GM12878 (cell line): ENCODE measurements around the gene PPFIA3. TPM values are rescaled to one million over a fixed set of nuclear protein-coding genes. Genes with fewer than 3 reads are reported as not detected.

Source experiments
- ATAC-seq: fragments of 200-7000 bp; cut with Tn5 transposase; 3 replicates; pipeline ENCODE4 v1.9.1; 2020; ENCODE audit warnings: mild to moderate bottlenecking, moderate library complexity
- BruUV-seq: library from RNA; stranded (reverse); fragments of 400-500 nt; replicated peaks from 2 replicates; lab custom pipeline; 2021; lab: Mats Ljungman, UMichigan
- CTCF ChIA-PET: fragments of 300-600 bp; sonication (Branson Sonifier 250); formaldehyde crosslinking; extraction: SDS; loops from one replicate; lab custom pipeline; 2021; ENCODE audit warnings: inconsistent platforms; lab: Yijun Ruan, JAX
- POLR2A ChIA-PET: fragments of 350-600 bp; formaldehyde crosslinking; extraction: SDS; loops from one replicate; lab custom pipeline; 2021; ENCODE audit warnings: inconsistent platforms; lab: Charles Lee
- RAD21 ChIA-PET: fragments of 300-600 bp; sonication (Branson Sonifier 250); formaldehyde crosslinking; loops from one replicate; lab custom pipeline; 2023; ENCODE audit warnings: antibody characterized with exemption; ENCODE audit not compliant: unreplicated experiment; lab: Charles Lee
- SMC1A ChIA-PET: fragments of 300-600 bp; sonication (Branson Sonifier 250); formaldehyde crosslinking; loops from one replicate; lab custom pipeline; 2023; ENCODE audit not compliant: unreplicated experiment, uncharacterized antibody; lab: Charles Lee
- DNase-seq: peaks from one replicate; pipeline ENCODE4 v3.0.0-alpha.2; 2011; ENCODE audit warnings: low read depth, low spot score
- FAIRE-seq: peaks from 3 replicates; lab custom pipeline; 2011; peaks lifted over from hg19 to GRCh38; lab: Jason Lieb, UNC
- H2AFZ ChIP-seq: 2 replicates; pipeline ENCODE4 v1.6.0; 2011; ENCODE audit warnings: low read depth, low read length, control low read depth; ENCODE audit not compliant: control insufficient read depth
- H3K27ac ChIP-seq: 2 replicates; pipeline ENCODE4 v1.5.1; 2011; ENCODE audit warnings: control low read depth; ENCODE audit not compliant: control insufficient read depth, insufficient read depth
- H3K27me3 ChIP-seq, 2 experiments: replicated peaks in 1 of 2; 2 replicates each; pipeline versions ENCODE4 v1.6.0 to v1.6.1; 2011; ENCODE audit warnings: low read length in 1 of 2; ENCODE audit not compliant: control insufficient read depth in 2 of 2, insufficient read depth in 2 of 2
- H3K36me3 ChIP-seq, 2 experiments: 2 replicates each; pipeline ENCODE4 v1.5.1; 2011; ENCODE audit warnings: low read length in 1 of 2; ENCODE audit not compliant: control insufficient read depth in 2 of 2, insufficient read depth in 2 of 2
- H3K4me1 ChIP-seq: 2 replicates; pipeline ENCODE4 v1.6.1; 2011; ENCODE audit warnings: mild to moderate bottlenecking, low read length, moderate library complexity, mixed read lengths; ENCODE audit not compliant: control insufficient read depth, insufficient read depth
- H3K4me2 ChIP-seq: 2 replicates; pipeline ENCODE4 v1.6.0; 2011; ENCODE audit warnings: control low read depth; ENCODE audit not compliant: control insufficient read depth, insufficient read depth
- H3K4me3 ChIP-seq: fragments of 200-600 bp; sonication (generic); 2 replicates; pipeline ENCODE4 v1.5.1; 2016
- H3K79me2 ChIP-seq: 2 replicates; pipeline ENCODE4 v1.6.0; 2011; ENCODE audit warnings: low read length; ENCODE audit not compliant: control insufficient read depth, insufficient read depth
- H3K9ac ChIP-seq: 2 replicates; pipeline ENCODE4 v1.8.0; 2011; ENCODE audit warnings: low read length, control low read depth, mixed read lengths; ENCODE audit not compliant: control insufficient read depth, insufficient read depth
- H3K9me3 ChIP-seq: replicated peaks from 3 replicates; pipeline ENCODE4 v1.5.1; 2011; ENCODE audit warnings: mild to moderate bottlenecking, low read length; ENCODE audit not compliant: control insufficient read depth, insufficient read depth
- H4K20me1 ChIP-seq: 2 replicates; pipeline ENCODE4 v1.6.0; 2011; ENCODE audit not compliant: control insufficient read depth, insufficient read depth
- BMI1 ChIP-seq: fragments of 450-650 bp; IDR thresholded peaks from 2 replicates; pipeline ENCODE4 v1.6.1; 2016; ENCODE audit warnings: mild to moderate bottlenecking, moderate library complexity, borderline replicate concordance
- WGBS: methylation state at CpG from one replicate; pipeline ENCODE4 v1.1.6; 2016; ENCODE audit warnings: low lambda C conversion rate; ENCODE audit not compliant: insufficient replicate concordance, insufficient coverage; ENCODE audit errors: missing lambda C conversion rate; 5-methylcytosine and 5-hydroxymethylcytosine counted together
- in situ Hi-C: fragments of 300-500 bp; cut with MboI; formaldehyde crosslinking; loops from 9 replicates; pipeline ENCODE4 v1.14.3; 2018; ENCODE audit warnings: mixed read lengths
- intact Hi-C: fragments of 100-400 bp; cut with micrococcal nuclease; formaldehyde crosslinking; loops from one replicate; pipeline ENCODE4 v1.14.2; 2022; ENCODE audit not compliant: unreplicated experiment
- polyA plus RNA-seq, 11 experiments: library from polyadenylated mRNA; depleted of rRNA in 4 of 11; unstranded in 6 of 11; stranded (reverse) in 5 of 11; fragments of >200 nt; fragmentation: Nextera tagmentation in 4 of 11; fragmentation: Illumina TruSeq in 1 of 11; extraction: Ambion mirVana in 4 of 11; extraction: Trizol in 1 of 11; gene quantifications; 1 replicate in 1 of 11; 2 replicates in 10 of 11; pipeline versions ENCODE4 v1.2.1 to v1.2.3, GENCODE V29; 2011 to 2016; ENCODE audit warnings: inconsistent platforms in 2 of 11, missing spikeins in 2 of 11, low read depth in 1 of 11
- total RNA-seq, 4 experiments: library from RNA; depleted of rRNA in 3 of 4; stranded (reverse); fragments of >200 nt in 3 of 4; fragmentation: Illumina TruSeq in 1 of 4; extraction: Trizol in 1 of 4; gene quantifications; 2 replicates each; pipeline versions ENCODE4 v1.2.1 to v1.2.3, GENCODE V29; 2013 to 2021
- TF ChIP-seq, protein P1 (sequence below): fragments of 450-650 bp; IDR thresholded peaks from 2 replicates; pipeline ENCODE4 v1.6.1; 2017; ENCODE audit warnings: mild to moderate bottlenecking, moderate library complexity
- TF ChIP-seq, protein P2 (sequence below), 3 experiments: IDR thresholded peaks in 2 of 3; conservative IDR thresholded peaks in 1 of 3; 2 replicates each; pipeline ENCODE4 v1.5.1; 2011; ENCODE audit warnings: low read depth in 3 of 3, low read length in 3 of 3, mild to moderate bottlenecking in 3 of 3, control low read depth in 2 of 3, moderate library complexity in 2 of 3, inconsistent platforms in 1 of 3, mixed read lengths in 1 of 3; ENCODE audit not compliant: control insufficient read depth in 2 of 3, insufficient read depth in 1 of 3; ENCODE audit errors: extremely low read depth in 1 of 3

The PPFIA3 gene
- total and polyA plus RNA-seq, 10 of the 15 experiments (the other 5 are each of a cell fraction or from before 2014, with no cell fraction given) = 0.11 to 1.7 (median 0.73) TPM; not detected in 3

DNA sequence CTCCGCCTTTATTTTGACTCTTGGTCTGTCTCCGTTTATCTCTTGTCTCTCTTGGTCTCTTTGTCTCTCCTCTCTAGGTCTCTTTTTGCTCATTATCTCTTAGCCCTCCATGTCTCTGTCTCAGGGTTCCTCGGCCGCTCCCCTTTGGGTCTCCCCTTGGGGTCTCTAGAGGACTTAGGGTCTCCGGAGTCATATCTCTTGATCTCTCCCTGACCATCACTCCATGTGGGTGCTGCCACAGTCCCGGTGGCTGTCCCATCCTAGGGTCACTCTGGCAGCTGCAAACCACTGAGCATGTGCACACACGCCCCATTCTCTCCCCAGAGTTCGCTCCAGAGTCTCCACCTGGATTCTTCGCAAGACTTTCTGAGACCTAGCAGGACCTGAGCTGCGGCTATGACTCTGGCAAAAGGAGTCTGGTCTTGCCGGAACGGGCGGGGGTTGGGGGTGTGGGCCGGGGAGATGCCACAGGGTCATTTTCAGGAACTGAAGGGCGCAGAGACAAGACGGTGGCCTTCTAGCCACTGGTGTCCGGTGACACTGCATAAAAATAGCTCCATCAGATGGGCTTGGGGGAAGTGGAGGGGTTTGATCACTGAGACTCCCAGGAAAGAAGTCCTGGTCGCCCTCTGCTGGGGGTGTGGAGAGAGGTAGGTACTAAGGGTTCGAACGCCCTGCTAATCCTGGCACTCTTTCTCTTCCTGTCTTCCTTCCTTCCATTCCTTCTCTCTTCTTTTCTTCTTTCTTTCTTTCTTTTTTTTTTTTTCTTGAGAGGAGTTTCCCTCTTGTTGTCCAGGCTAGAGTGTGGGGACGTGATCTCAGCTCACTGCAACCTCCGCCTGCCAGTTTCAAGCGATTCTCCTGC is 45.6 kb upstream of the PPFIA3 start:
- RAD21 ChIA-PET = no interaction called here
- intact Hi-C loops (no loop called here), in situ Hi-C loops (no loop called here)
- Histone ChIP-seq H3K27ac (no peak overlapping the region), H3K36me3 (no peaks in the 10 kb centered on the region), H3K9me3 (no peaks in the 10 kb centered on the region; the same call in 2 of the 3 replicates), H3K79me2 (no peaks in the 10 kb centered on the region), H2AFZ (no peak overlapping the region), H4K20me1 (no peaks in the 10 kb centered on the region), H3K4me2 (no peak overlapping the region), H3K4me3 (no peak overlapping the region), H3K4me1 (no peaks in the 10 kb centered on the region), H3K27me3 (peaks cover 0 to 3% of the 10 kb centered on the region in 2 experiments; a peak in 3 of 4 replicates), H3K9ac (no peak overlapping the region)
- DNase-seq (no peak), FAIRE-seq (no peak), ATAC-seq (peak; percentile 41; the same call in 2 of the 3 replicates)
- TF ChIP-seq, protein P1, sequence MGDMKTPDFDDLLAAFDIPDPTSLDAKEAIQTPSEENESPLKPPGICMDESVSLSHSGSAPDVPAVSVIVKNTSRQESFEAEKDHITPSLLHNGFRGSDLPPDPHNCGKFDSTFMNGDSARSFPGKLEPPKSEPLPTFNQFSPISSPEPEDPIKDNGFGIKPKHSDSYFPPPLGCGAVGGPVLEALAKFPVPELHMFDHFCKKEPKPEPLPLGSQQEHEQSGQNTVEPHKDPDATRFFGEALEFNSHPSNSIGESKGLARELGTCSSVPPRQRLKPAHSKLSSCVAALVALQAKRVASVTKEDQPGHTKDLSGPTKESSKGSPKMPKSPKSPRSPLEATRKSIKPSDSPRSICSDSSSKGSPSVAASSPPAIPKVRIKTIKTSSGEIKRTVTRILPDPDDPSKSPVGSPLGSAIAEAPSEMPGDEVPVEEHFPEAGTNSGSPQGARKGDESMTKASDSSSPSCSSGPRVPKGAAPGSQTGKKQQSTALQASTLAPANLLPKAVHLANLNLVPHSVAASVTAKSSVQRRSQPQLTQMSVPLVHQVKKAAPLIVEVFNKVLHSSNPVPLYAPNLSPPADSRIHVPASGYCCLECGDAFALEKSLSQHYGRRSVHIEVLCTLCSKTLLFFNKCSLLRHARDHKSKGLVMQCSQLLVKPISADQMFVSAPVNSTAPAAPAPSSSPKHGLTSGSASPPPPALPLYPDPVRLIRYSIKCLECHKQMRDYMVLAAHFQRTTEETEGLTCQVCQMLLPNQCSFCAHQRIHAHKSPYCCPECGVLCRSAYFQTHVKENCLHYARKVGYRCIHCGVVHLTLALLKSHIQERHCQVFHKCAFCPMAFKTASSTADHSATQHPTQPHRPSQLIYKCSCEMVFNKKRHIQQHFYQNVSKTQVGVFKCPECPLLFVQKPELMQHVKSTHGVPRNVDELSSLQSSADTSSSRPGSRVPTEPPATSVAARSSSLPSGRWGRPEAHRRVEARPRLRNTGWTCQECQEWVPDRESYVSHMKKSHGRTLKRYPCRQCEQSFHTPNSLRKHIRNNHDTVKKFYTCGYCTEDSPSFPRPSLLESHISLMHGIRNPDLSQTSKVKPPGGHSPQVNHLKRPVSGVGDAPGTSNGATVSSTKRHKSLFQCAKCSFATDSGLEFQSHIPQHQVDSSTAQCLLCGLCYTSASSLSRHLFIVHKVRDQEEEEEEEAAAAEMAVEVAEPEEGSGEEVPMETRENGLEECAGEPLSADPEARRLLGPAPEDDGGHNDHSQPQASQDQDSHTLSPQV = no peak
- TF ChIP-seq, protein P2, sequence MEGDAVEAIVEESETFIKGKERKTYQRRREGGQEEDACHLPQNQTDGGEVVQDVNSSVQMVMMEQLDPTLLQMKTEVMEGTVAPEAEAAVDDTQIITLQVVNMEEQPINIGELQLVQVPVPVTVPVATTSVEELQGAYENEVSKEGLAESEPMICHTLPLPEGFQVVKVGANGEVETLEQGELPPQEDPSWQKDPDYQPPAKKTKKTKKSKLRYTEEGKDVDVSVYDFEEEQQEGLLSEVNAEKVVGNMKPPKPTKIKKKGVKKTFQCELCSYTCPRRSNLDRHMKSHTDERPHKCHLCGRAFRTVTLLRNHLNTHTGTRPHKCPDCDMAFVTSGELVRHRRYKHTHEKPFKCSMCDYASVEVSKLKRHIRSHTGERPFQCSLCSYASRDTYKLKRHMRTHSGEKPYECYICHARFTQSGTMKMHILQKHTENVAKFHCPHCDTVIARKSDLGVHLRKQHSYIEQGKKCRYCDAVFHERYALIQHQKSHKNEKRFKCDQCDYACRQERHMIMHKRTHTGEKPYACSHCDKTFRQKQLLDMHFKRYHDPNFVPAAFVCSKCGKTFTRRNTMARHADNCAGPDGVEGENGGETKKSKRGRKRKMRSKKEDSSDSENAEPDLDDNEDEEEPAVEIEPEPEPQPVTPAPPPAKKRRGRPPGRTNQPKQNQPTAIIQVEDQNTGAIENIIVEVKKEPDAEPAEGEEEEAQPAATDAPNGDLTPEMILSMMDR (IDR thresholded peaks at IDR 0.05 in 2 of 3, conservative IDR thresholded peaks at IDR 0.05 in 1 of 3; ENCODE audit: control insufficient read depth in 2 of 3, extremely low read depth in 1 of 3, insufficient read depth in 1 of 3, low read depth in 3 of 3, low read length in 3 of 3) = peak in 2 of 3 experiments; percentile 12 to 34; a peak in 2 of 6 replicates
- TF ChIP-seq BMI1 = no peak
- no TSS peak for BruUV-seq
- WGBS = 56% methylated on average over 23 of the region's 23 CpGs
- CTCF ChIA-PET = interaction anchor here (0.6 to 2.6 kb wide), 5 partner anchors 26 to 731 kb away, joined by 3 to 15 read pairs (median 4); no protein-coding TSS in a partner anchor
- SMC1A ChIA-PET = interaction anchor here (0.8 to 1.3 kb wide), 2 partner anchors 24 to 135 kb away, joined by 3 read pairs; no protein-coding TSS in a partner anchor
- POLR2A ChIA-PET = interaction anchor here (0.7 kb wide), 1 partner anchor 25 kb away, joined by 8 read pairs; no protein-coding TSS in a partner anchor
